H1 (cell line): ENCODE results near the gene OR2AG2. TPM values are rescaled to one million over a fixed set of nuclear protein-coding genes. Genes with fewer than 3 reads are reported as not detected.

Source experiments
- CTCF ChIA-PET: fragments of 300-600 bp; sonication (Branson Sonifier 250); formaldehyde crosslinking; loops from one replicate; lab custom pipeline; 2021; ENCODE audit not compliant: partially characterized antibody; lab: Charles Lee
- POLR2A ChIA-PET: fragments of 300-600 bp; sonication (Branson Sonifier 250); formaldehyde crosslinking; loops from one replicate; lab custom pipeline; 2021; ENCODE audit warnings: inconsistent platforms; ENCODE audit not compliant: partially characterized antibody; lab: Charles Lee
- DNase-seq, 2 experiments: peaks; one replicate each; pipeline versions ENCODE4 v3.0.0 to v3.0.0-alpha.2; 2010 to 2022; ENCODE audit warnings: low spot score in 2 of 2, low read depth in 1 of 2, mixed read lengths in 1 of 2
- FAIRE-seq: peaks from 2 replicates; lab custom pipeline; 2011; peaks lifted over from hg19 to GRCh38; lab: Jason Lieb, UNC
- H2AFZ ChIP-seq: 2 replicates; pipeline ENCODE4 v1.8.1; 2012; ENCODE audit warnings: low read length, inconsistent platforms
- H2AK5ac ChIP-seq: 2 replicates; pipeline ENCODE4 v1.6.1; 2013; ENCODE audit warnings: low read depth, low read length
- H2BK120ac ChIP-seq: replicated peaks from 2 replicates; pipeline ENCODE3; 2013; ENCODE audit warnings: low read depth, low read length, inconsistent platforms
- H2BK12ac ChIP-seq: 2 replicates; pipeline ENCODE4 v1.6.1; 2013; ENCODE audit warnings: low read depth, low read length
- H2BK15ac ChIP-seq: 2 replicates; pipeline ENCODE4 v1.6.1; 2013; ENCODE audit warnings: low read length
- H2BK20ac ChIP-seq: 2 replicates; pipeline ENCODE4 v1.6.1; 2013; ENCODE audit warnings: low read length
- H2BK5ac ChIP-seq: 2 replicates; pipeline ENCODE4 v1.6.1; 2013; ENCODE audit warnings: low read depth, low read length
- H3K14ac ChIP-seq: 2 replicates; pipeline ENCODE4 v1.6.1; 2013; ENCODE audit warnings: inconsistent platforms; ENCODE audit not compliant: insufficient read length
- H3K18ac ChIP-seq: 2 replicates; pipeline ENCODE4 v1.6.1; 2013; ENCODE audit warnings: low read length; ENCODE audit errors: extremely low read depth
- H3K23ac ChIP-seq: 2 replicates; pipeline ENCODE4 v1.6.1; 2013; ENCODE audit warnings: inconsistent platforms; ENCODE audit not compliant: insufficient read length
- H3K23me2 ChIP-seq: 2 replicates; pipeline ENCODE4 v1.6.1; 2013; ENCODE audit warnings: low read depth, low read length
- H3K27ac ChIP-seq: 2 replicates; pipeline ENCODE4 v1.6.1; 2011; ENCODE audit warnings: low read depth, low read length, inconsistent platforms
- H3K27me3 ChIP-seq, 4 experiments: replicated peaks in 1 of 4; 1 replicate in 1 of 4; 2 replicates in 3 of 4; pipeline versions ENCODE4 v1.6.1 to v1.8.1; 2011 to 2013; ENCODE audit warnings: low read length in 3 of 4, mild to moderate bottlenecking in 3 of 4, inconsistent platforms in 2 of 4, mixed read lengths in 2 of 4, moderate library complexity in 1 of 4; ENCODE audit not compliant: control insufficient read depth in 3 of 4, insufficient read depth in 3 of 4; ENCODE audit errors: extremely low read depth in 1 of 4
- H3K36me3 ChIP-seq, 4 experiments: 2 replicates each; pipeline versions ENCODE4 v1.6.1 to v1.8.1; 2011 to 2013; ENCODE audit warnings: mild to moderate bottlenecking in 4 of 4, low read length in 3 of 4, moderate library complexity in 2 of 4, control low read depth in 1 of 4, inconsistent platforms in 1 of 4; ENCODE audit not compliant: insufficient read depth in 4 of 4, control insufficient read depth in 2 of 4
- H3K4ac ChIP-seq: replicated peaks from 2 replicates; pipeline ENCODE3; 2013; ENCODE audit warnings: low read length, low read depth, mixed read lengths, inconsistent platforms; ENCODE audit not compliant: insufficient read length
- H3K4me1 ChIP-seq, 4 experiments: replicated peaks in 1 of 4; 1 replicate in 1 of 4; 2 replicates in 3 of 4; pipeline versions ENCODE4 v1.6.1 to v1.8.1; 2011 to 2013; ENCODE audit warnings: low read length in 3 of 4, inconsistent platforms in 2 of 4, mixed read lengths in 1 of 4; ENCODE audit not compliant: insufficient read depth in 4 of 4, control insufficient read depth in 3 of 4
- H3K4me2 ChIP-seq, 2 experiments: 2 replicates each; pipeline versions ENCODE4 v1.6.1 to v1.8.1; 2011 to 2013; ENCODE audit warnings: low read depth in 2 of 2, low read length in 2 of 2, control low read depth in 1 of 2, inconsistent platforms in 1 of 2, mild to moderate bottlenecking in 1 of 2; ENCODE audit not compliant: insufficient read depth in 1 of 2
- H3K4me3 ChIP-seq, 4 experiments: fragments of 200-600, 300-600 bp in 1 of 4; sonication (generic), shearing (Covaris generic), sonication (Bioruptor Twin) in 1 of 4; 2 replicates each; pipeline versions ENCODE4 v1.5.1 to v1.8.1; 2011 to 2016; ENCODE audit warnings: low read length in 4 of 4, low read depth in 3 of 4, control low read depth in 2 of 4, inconsistent platforms in 2 of 4, mild to moderate bottlenecking in 2 of 4, mixed read lengths in 1 of 4, moderate library complexity in 1 of 4; ENCODE audit not compliant: insufficient read depth in 2 of 4; ENCODE audit errors: extremely low read depth in 1 of 4
- H3K56ac ChIP-seq: replicated peaks from 2 replicates; pipeline ENCODE3; 2013; ENCODE audit warnings: low read depth, mild to moderate bottlenecking, mixed read lengths, low read length, inconsistent platforms; ENCODE audit not compliant: insufficient read length
- H3K79me1 ChIP-seq: 2 replicates; pipeline ENCODE4 v1.6.1; 2013; ENCODE audit warnings: low read depth, low read length, control low read depth
- H3K79me2 ChIP-seq, 2 experiments: 2 replicates each; pipeline versions ENCODE4 v1.6.1 to v1.8.1; 2012 to 2013; ENCODE audit warnings: low read length in 2 of 2, mild to moderate bottlenecking in 2 of 2, inconsistent platforms in 1 of 2; ENCODE audit not compliant: insufficient read depth in 2 of 2, control insufficient read depth in 1 of 2
- H3K9ac ChIP-seq, 4 experiments: replicated peaks in 1 of 4; 1 replicate in 1 of 4; 2 replicates in 3 of 4; pipeline versions ENCODE4 v1.6.1 to v1.8.1; 2011 to 2013; ENCODE audit warnings: low read depth in 3 of 4, low read length in 3 of 4, control low read depth in 2 of 4, mild to moderate bottlenecking in 2 of 4, moderate library complexity in 2 of 4, inconsistent platforms in 1 of 4; ENCODE audit errors: extremely low read depth in 1 of 4
- H3K9me3 ChIP-seq, 2 experiments: 2 replicates each; pipeline versions ENCODE4 v1.6.1 to v1.8.1; 2012 to 2013; ENCODE audit warnings: mild to moderate bottlenecking in 2 of 2, moderate library complexity in 2 of 2, control low read depth in 1 of 2, inconsistent platforms in 1 of 2, low read depth in 1 of 2, low read length in 1 of 2, mixed read lengths in 1 of 2; ENCODE audit not compliant: insufficient read depth in 2 of 2
- H4K20me1 ChIP-seq, 2 experiments: replicated peaks in 1 of 2; 2 replicates each; pipeline versions ENCODE3 to v1.8.1; 2011 to 2013; ENCODE audit warnings: inconsistent platforms in 2 of 2, low read length in 2 of 2, mild to moderate bottlenecking in 1 of 2; ENCODE audit not compliant: insufficient read depth in 2 of 2, control insufficient read depth in 1 of 2
- H4K5ac ChIP-seq: 2 replicates; pipeline ENCODE4 v1.6.1; 2013; ENCODE audit warnings: low read length, low read depth, mixed read lengths, inconsistent platforms; ENCODE audit not compliant: insufficient read length
- H4K8ac ChIP-seq: 2 replicates; pipeline ENCODE4 v1.8.0; 2013; ENCODE audit warnings: mild to moderate bottlenecking, moderate library complexity, low read length, inconsistent platforms; ENCODE audit not compliant: insufficient read depth; ENCODE audit errors: extremely low read depth
- H4K91ac ChIP-seq: replicated peaks from 2 replicates; pipeline ENCODE3; 2013; ENCODE audit warnings: low read length, mixed read lengths, inconsistent platforms; ENCODE audit not compliant: insufficient read length
- BCL11A ChIP-seq, 2 experiments: IDR thresholded peaks; one replicate each; pipeline ENCODE4 v1.6.1; 2011; ENCODE audit warnings: low read depth in 2 of 2, low read length in 2 of 2, mild to moderate bottlenecking in 2 of 2
- CBX5 ChIP-seq: fragments of 300-800, 300-1000 bp; sonication (generic); IDR thresholded peaks from 2 replicates; pipeline ENCODE4 v1.7.1; 2016; ENCODE audit warnings: antibody characterized with exemption, low read length, low read depth
- E2F6 ChIP-seq: IDR thresholded peaks from 2 replicates; pipeline ENCODE4 v1.6.1; 2012; ENCODE audit warnings: inconsistent platforms
- KDM4A ChIP-seq: IDR thresholded peaks from one replicate; pipeline ENCODE4 v1.7.1; 2012; ENCODE audit warnings: low read depth, mild to moderate bottlenecking, moderate library complexity, low read length, inconsistent platforms; ENCODE audit not compliant: severe bottlenecking
- NRF1 ChIP-seq: IDR thresholded peaks from 2 replicates; pipeline ENCODE4 v1.6.1; 2011; ENCODE audit warnings: mild to moderate bottlenecking, low read depth, low read length, improper control_type of control experiment
- POLR2AphosphoS5 ChIP-seq: IDR thresholded peaks from 2 replicates; pipeline ENCODE4 v1.6.1; 2011; ENCODE audit warnings: low read depth, low read length
- RFX5 ChIP-seq: IDR thresholded peaks from 2 replicates; pipeline ENCODE4 v1.6.1; 2011; ENCODE audit warnings: low read depth, low read length, improper control_type of control experiment, borderline replicate concordance
- SIRT6 ChIP-seq: IDR thresholded peaks from one replicate; pipeline ENCODE4 v1.7.1; 2012; ENCODE audit warnings: low read length, inconsistent platforms
- SP4 ChIP-seq: IDR thresholded peaks from 2 replicates; pipeline ENCODE4 v1.6.1; 2012; ENCODE audit warnings: low read length, inconsistent platforms
- TAF1 ChIP-seq: IDR thresholded peaks from 2 replicates; pipeline ENCODE4 v1.6.1; 2011; ENCODE audit warnings: mild to moderate bottlenecking, low read depth, low read length
- TEAD4 ChIP-seq: IDR thresholded peaks from 2 replicates; pipeline ENCODE4 v1.6.1; 2012; ENCODE audit warnings: low read depth, low read length, inconsistent platforms, mixed read lengths
- WGBS, 2 experiments: shearing (Covaris generic) in 1 of 2; methylation state at CpG; one replicate each; pipeline versions ENCODE4 v1.1.6 to v1.1.7; 2013 to 2015; ENCODE audit warnings: low lambda C conversion rate in 2 of 2, mixed read lengths in 2 of 2, inconsistent platforms in 1 of 2, low coverage in 1 of 2, missing lambda C conversion rate in 1 of 2; ENCODE audit not compliant: insufficient replicate concordance in 2 of 2, insufficient coverage in 1 of 2, insufficient read length in 1 of 2; ENCODE audit errors: extremely low coverage in 1 of 2, missing lambda C conversion rate in 1 of 2; 5-methylcytosine and 5-hydroxymethylcytosine counted together
- polyA plus RNA-seq, 7 experiments: library from polyadenylated mRNA; depleted of rRNA in 3 of 7; stranded (reverse) in 5 of 7; unstranded in 2 of 7; fragments of >200 nt in 5 of 7; fragments of 200-250 nt in 2 of 7; gene quantifications; 1 replicate in 5 of 7; 2 replicates in 1 of 7; 4 replicates in 1 of 7; pipeline versions ENCODE4 v1.2.1 to v1.2.3, GENCODE V29; 2011 to 2013; ENCODE audit warnings: missing spikeins in 2 of 7, mixed read lengths in 2 of 7
- total RNA-seq: library from RNA; stranded (reverse); fragmentation: NEBNext Ultra II Directional; extraction: Animal tissue kit (Norgen Biotek cat#: 25700); gene quantifications from 2 replicates; pipeline ENCODE4 v1.2.1, GENCODE V29; 2021

Gene OR2AG2
- total and polyA plus RNA-seq, 2 of the 8 experiments (the other 6 are each of a cell fraction or from before 2014, with no cell fraction given): 0.22 to 0.74 TPM

- Histone ChIP-seq H2AK5ac (no peak overlapping the region), H2AFZ (no peak overlapping the region), H3K36me3 (no peaks in the 10 kb centered on the region), H3K23ac (no peak overlapping the region), H3K79me2 (no peaks in the 10 kb centered on the region), H3K4me1 (no peaks in the 10 kb centered on the region), H3K4ac (no peak overlapping the region), H3K9me3 (no peaks in the 10 kb centered on the region), H4K91ac (no peak overlapping the region), H3K9ac (no peak overlapping the region), H3K4me2 (no peak overlapping the region), H2BK5ac (no peak overlapping the region), H3K4me3 (no peak overlapping the region), H4K20me1 (no peaks in the 10 kb centered on the region), H3K27ac (no peak overlapping the region), H2BK15ac (no peak overlapping the region), H3K27me3 (no peaks in the 10 kb centered on the region), H2BK120ac (no peak overlapping the region), H3K14ac (no peak overlapping the region), H3K56ac (no peak overlapping the region), H4K5ac (no peak overlapping the region), H3K18ac (no peak overlapping the region), H2BK12ac (no peak overlapping the region), H2BK20ac (no peak overlapping the region), H3K23me2 (no peaks in the 10 kb centered on the region), H4K8ac (no peak overlapping the region), H3K79me1 (no peaks in the 10 kb centered on the region)
- POLR2A ChIA-PET: no interaction called here
- no peak for TF ChIP-seq TEAD4
- no peak for TF ChIP-seq RFX5
- TF ChIP-seq BCL11A (IDR thresholded peaks at IDR 0.05; ENCODE audit: low read depth in 2 of 2, low read length in 2 of 2): no peak
- TF ChIP-seq E2F6: no peak
- TF ChIP-seq TAF1: no peak
- no peak for TF ChIP-seq SIRT6
- no peak for TF ChIP-seq NRF1
- no peak for TF ChIP-seq SP4
- TF ChIP-seq KDM4A: no peak
- TF ChIP-seq CBX5: no peak
- no peak for TF ChIP-seq POLR2AphosphoS5
- CTCF ChIA-PET: interaction anchor here (7.8 kb wide), 1 partner anchor 15 kb away, joined by 86 read pairs; no protein-coding TSS in a partner anchor
- DNase-seq (no peak), FAIRE-seq (no peak)
- 69% methylated on average over 7 of the region's 7 CpGs; no CpG with 5 or more reads in 1 of the 2 experiments for WGBS, 2 experiments
These were observed 29.5 kb downstream of the OR2AG2 start for GRCh38 chr11:6742260-6742659.
